Trophoblast cell (in vitro differentiated cells and primary cell): ENCODE measurements around the gene PSMB3.

Source experiments
- DNase-seq, 2 donors: peaks; one replicate each; pipeline ENCODE4 v3.0.0-alpha.2; 2016
- H2AFZ ChIP-seq: 2 replicates; pipeline ENCODE4 v1.6.1; 2013; ENCODE audit warnings: low read length, moderate library complexity, mild to moderate bottlenecking; ENCODE audit not compliant: insufficient read depth, poor library complexity
- H2AK5ac ChIP-seq: 2 replicates; pipeline ENCODE4 v1.6.1; 2013; ENCODE audit warnings: mild to moderate bottlenecking, low read length
- H2BK120ac ChIP-seq: 2 replicates; pipeline ENCODE4 v1.6.1; 2013; ENCODE audit warnings: low read length, mild to moderate bottlenecking, moderate library complexity; ENCODE audit not compliant: insufficient read depth, poor library complexity
- H2BK12ac ChIP-seq: 2 replicates; pipeline ENCODE4 v1.6.1; 2013; ENCODE audit warnings: mild to moderate bottlenecking, low read length, moderate library complexity
- H2BK5ac ChIP-seq: 2 replicates; pipeline ENCODE4 v1.6.1; 2013; ENCODE audit warnings: low read length, low read depth, moderate library complexity, mild to moderate bottlenecking; ENCODE audit not compliant: poor library complexity
- H3K14ac ChIP-seq: 2 replicates; pipeline ENCODE4 v1.6.1; 2013; ENCODE audit warnings: mild to moderate bottlenecking, low read length
- H3K18ac ChIP-seq: 2 replicates; pipeline ENCODE4 v1.6.1; 2013; ENCODE audit warnings: mild to moderate bottlenecking, low read length
- H3K23ac ChIP-seq: 2 replicates; pipeline ENCODE4 v1.6.1; 2013; ENCODE audit warnings: low read length
- H3K27ac ChIP-seq: 2 replicates; pipeline ENCODE4 v1.5.1; 2013; ENCODE audit warnings: low read depth, mild to moderate bottlenecking, inconsistent platforms, low read length, moderate library complexity
- H3K27me3 ChIP-seq: 2 replicates; pipeline ENCODE4 v1.6.1; 2013; ENCODE audit warnings: inconsistent platforms, mild to moderate bottlenecking, low read length, moderate library complexity; ENCODE audit not compliant: insufficient read depth
- H3K36me3 ChIP-seq, 2 experiments: 1 replicate in 1 of 2; 2 replicates in 1 of 2; pipeline ENCODE4 v1.6.1; 2013; ENCODE audit warnings: low read length in 2 of 2, mild to moderate bottlenecking in 2 of 2, moderate library complexity in 1 of 2; ENCODE audit not compliant: insufficient read depth in 2 of 2, control insufficient read depth in 1 of 2
- H3K4ac ChIP-seq: 2 replicates; pipeline ENCODE4 v1.6.1; 2013; ENCODE audit warnings: low read depth, mild to moderate bottlenecking, low read length, moderate library complexity
- H3K4me1 ChIP-seq, 2 experiments: 1 replicate in 1 of 2; 2 replicates in 1 of 2; pipeline ENCODE4 v1.6.1; 2013; ENCODE audit warnings: low read length in 2 of 2, mild to moderate bottlenecking in 2 of 2, moderate library complexity in 1 of 2; ENCODE audit not compliant: insufficient read depth in 2 of 2, control insufficient read depth in 1 of 2
- H3K4me2 ChIP-seq: 2 replicates; pipeline ENCODE4 v1.6.1; 2013; ENCODE audit warnings: inconsistent platforms, mild to moderate bottlenecking, low read length, moderate library complexity
- H3K4me3 ChIP-seq: 2 replicates; pipeline ENCODE4 v1.5.1; 2013; ENCODE audit warnings: mild to moderate bottlenecking, low read depth, low read length, inconsistent platforms
- H3K79me1 ChIP-seq: one replicate; pipeline ENCODE4 v1.6.1; 2013; ENCODE audit warnings: low read length
- H3K79me2 ChIP-seq: 2 replicates; pipeline ENCODE4 v1.6.1; 2013; ENCODE audit warnings: low read length, mild to moderate bottlenecking; ENCODE audit not compliant: control insufficient read depth, insufficient read depth, poor library complexity
- H3K9ac ChIP-seq: 2 replicates; pipeline ENCODE4 v1.6.1; 2013; ENCODE audit warnings: mild to moderate bottlenecking, low read length
- H3K9me3 ChIP-seq: 2 replicates; pipeline ENCODE4 v1.6.1; 2013; ENCODE audit warnings: low read depth, mild to moderate bottlenecking, control low read depth, inconsistent platforms, low read length; ENCODE audit not compliant: insufficient read depth
- H4K12ac ChIP-seq: 2 replicates; pipeline ENCODE4 v1.6.1; 2013; ENCODE audit warnings: low read depth, mild to moderate bottlenecking, low read length, moderate library complexity
- H4K8ac ChIP-seq: 2 replicates; pipeline ENCODE4 v1.6.1; 2013; ENCODE audit warnings: low read depth, mild to moderate bottlenecking, low read length, moderate library complexity
- H4K91ac ChIP-seq: one replicate; pipeline ENCODE4 v1.6.1; 2013; ENCODE audit warnings: low read depth, mild to moderate bottlenecking, low read length, moderate library complexity
- WGBS: extraction: QIAGEN DNeasy Blood & Tissue Kit; methylation state at CpG from one replicate; pipeline ENCODE4 v1.1.7; 2013; ENCODE audit warnings: missing lambda C conversion rate; ENCODE audit not compliant: insufficient read length, insufficient coverage; ENCODE audit errors: extremely low coverage; 5-methylcytosine and 5-hydroxymethylcytosine counted together

PSMB3 gene

DNA sequence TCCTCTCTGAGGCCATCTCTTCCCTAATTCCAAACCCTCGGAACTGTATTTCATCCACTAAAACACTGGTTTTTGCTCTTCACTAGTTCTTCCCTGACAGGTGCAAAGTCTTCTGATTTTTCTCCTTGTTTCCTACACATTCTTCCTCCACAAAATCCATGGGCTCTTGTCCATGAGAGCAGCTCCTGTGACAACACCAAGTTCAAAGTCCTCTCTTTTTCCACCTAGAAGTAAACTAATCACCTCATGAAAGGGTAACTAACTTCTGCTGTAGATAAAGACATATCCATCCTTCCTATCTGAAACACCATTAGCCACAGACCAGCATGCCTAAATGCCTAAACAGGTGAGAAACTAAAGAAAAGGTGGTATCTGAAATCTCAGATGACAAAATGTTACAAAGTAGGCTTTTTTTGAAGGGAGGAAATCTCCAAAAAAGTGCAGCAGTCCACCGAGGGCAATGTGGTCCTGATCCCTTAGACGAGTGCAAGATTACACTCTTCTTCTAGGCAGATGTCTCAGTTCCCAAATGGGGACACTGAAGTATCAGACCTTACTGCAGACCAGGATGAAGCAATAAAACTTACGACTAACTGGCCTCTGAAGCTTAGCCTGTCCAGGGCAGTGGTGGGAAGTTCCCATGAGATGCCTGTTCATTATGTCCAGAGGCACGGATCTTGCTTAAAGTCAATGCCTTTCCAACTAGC lies 44.1 kb downstream of the PSMB3 start:
- Histone ChIP-seq H3K9ac (no peak overlapping the region), H3K27me3 (no peaks in the 10 kb centered on the region), H3K36me3 (peaks cover 2 to 8% of the 10 kb centered on the region in 2 experiments), H4K8ac (no peak overlapping the region), H2AK5ac (no peak overlapping the region), H3K9me3 (no peaks in the 10 kb centered on the region), H3K79me1 (peaks cover 9% of the 10 kb centered on the region), H3K4ac (no peak overlapping the region), H2BK5ac (no peak overlapping the region), H3K4me3 (no peak overlapping the region), H2BK120ac (no peak overlapping the region), H3K79me2 (peaks cover 11% of the 10 kb centered on the region), H4K12ac (no peak overlapping the region), H3K23ac (no peak overlapping the region), H3K4me2 (no peak overlapping the region), H4K91ac (no peak overlapping the region), H3K18ac (no peak overlapping the region), H3K27ac (no peak overlapping the region), H3K14ac (no peak overlapping the region), H3K4me1 (peaks cover 0 to 10% of the 10 kb centered on the region in 2 experiments), H2BK12ac (no peak overlapping the region), H2AFZ (no peak overlapping the region)
- DNase-seq = no peak
- no CpG with 5 or more reads among the region's 5 CpGs for WGBS

DNA sequence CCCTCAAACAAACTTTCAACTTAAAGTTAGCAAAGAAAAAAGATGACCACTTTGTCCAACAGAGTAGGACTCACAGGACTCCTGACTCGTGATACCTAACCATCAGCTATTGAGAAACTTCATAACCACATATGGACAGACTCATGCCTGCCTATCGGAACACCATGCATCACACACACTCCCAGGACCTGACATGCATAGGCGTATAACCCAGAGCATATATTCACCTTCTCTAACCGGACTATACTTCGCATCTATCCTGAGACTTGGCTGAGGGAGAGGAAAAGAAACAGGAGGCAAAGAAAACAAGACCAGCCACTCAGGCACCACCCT lies 44.6 kb downstream of the PSMB3 start:
- H4K12ac ChIP-seq = no peak overlapping the region
- WGBS = no CpG with 5 or more reads among the region's 5 CpGs

DNA sequence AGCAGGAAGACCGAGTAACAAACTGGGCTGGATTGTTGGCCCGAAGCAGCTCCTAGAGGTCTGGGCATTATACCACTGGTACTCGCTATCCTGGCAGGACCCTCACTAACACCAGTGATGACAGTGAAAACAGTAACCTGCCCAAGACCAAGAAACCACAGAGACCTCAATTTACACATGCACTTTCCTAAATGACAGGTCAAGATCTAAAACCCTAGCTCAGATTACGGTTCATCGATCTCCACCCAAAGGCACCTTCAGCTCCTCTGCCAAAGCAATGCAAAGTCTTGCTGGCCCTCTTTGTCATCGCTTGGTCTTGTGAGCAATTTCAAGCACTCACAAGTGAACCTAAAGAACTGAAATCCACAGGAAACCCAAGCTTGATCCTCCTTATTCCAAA lies 45.3 kb downstream of the PSMB3 start:
- Histone ChIP-seq H4K91ac (no peak overlapping the region), H3K79me2 (peaks cover 11% of the 10 kb centered on the region), H2AFZ (no peak overlapping the region), H2BK5ac (no peak overlapping the region), H3K23ac (no peak overlapping the region), H3K27ac (no peak overlapping the region), H3K27me3 (no peaks in the 10 kb centered on the region), H3K4ac (peak overlapping the region; percentile 85), H3K4me1 (peaks cover 0 to 10% of the 10 kb centered on the region in 2 experiments), H3K14ac (no peak overlapping the region), H2BK120ac (no peak overlapping the region), H3K9ac (peak overlapping the region; percentile 52), H2AK5ac (no peak overlapping the region), H4K8ac (no peak overlapping the region), H3K36me3 (peaks cover 7 to 14% of the 10 kb centered on the region in 2 experiments), H3K4me3 (no peak overlapping the region), H3K18ac (no peak overlapping the region), H3K9me3 (no peaks in the 10 kb centered on the region), H3K4me2 (peak overlapping the region; percentile 69), H3K79me1 (peaks cover 9% of the 10 kb centered on the region), H2BK12ac (no peak overlapping the region), H4K12ac (no peak overlapping the region)
- WGBS = no CpG with 5 or more reads among the region's 6 CpGs
- no peak for DNase-seq

More for the DNA sequence above, 44.6 kb downstream of the PSMB3 start:
- H3K9ac ChIP-seq = no peak overlapping the region
- H3K79me1 ChIP-seq = peaks cover 9% of the 10 kb centered on the region
- no peak overlapping the region for H2BK5ac ChIP-seq
- peaks cover 0 to 10% of the 10 kb centered on the region in 2 experiments for H3K4me1 ChIP-seq
- H3K27ac ChIP-seq = no peak overlapping the region
- H3K79me2 ChIP-seq = peaks cover 11% of the 10 kb centered on the region
- no peak overlapping the region for H3K14ac ChIP-seq
- no peak overlapping the region for H2AK5ac ChIP-seq
- no peak overlapping the region for H3K18ac ChIP-seq
- H3K4me2 ChIP-seq = no peak overlapping the region
- H3K4me3 ChIP-seq = no peak overlapping the region
- no peaks in the 10 kb centered on the region for H3K9me3 ChIP-seq
- no peak overlapping the region for H2BK120ac ChIP-seq
- H4K91ac ChIP-seq = no peak overlapping the region
- H2BK12ac ChIP-seq = no peak overlapping the region
- no peak for DNase-seq
- no peak overlapping the region for H3K4ac ChIP-seq
- H3K23ac ChIP-seq = no peak overlapping the region
- H4K8ac ChIP-seq = no peak overlapping the region
- no peak overlapping the region for H2AFZ ChIP-seq
- H3K27me3 ChIP-seq = no peaks in the 10 kb centered on the region
- H3K36me3 ChIP-seq = peaks cover 2 to 13% of the 10 kb centered on the region in 2 experiments

DNA sequence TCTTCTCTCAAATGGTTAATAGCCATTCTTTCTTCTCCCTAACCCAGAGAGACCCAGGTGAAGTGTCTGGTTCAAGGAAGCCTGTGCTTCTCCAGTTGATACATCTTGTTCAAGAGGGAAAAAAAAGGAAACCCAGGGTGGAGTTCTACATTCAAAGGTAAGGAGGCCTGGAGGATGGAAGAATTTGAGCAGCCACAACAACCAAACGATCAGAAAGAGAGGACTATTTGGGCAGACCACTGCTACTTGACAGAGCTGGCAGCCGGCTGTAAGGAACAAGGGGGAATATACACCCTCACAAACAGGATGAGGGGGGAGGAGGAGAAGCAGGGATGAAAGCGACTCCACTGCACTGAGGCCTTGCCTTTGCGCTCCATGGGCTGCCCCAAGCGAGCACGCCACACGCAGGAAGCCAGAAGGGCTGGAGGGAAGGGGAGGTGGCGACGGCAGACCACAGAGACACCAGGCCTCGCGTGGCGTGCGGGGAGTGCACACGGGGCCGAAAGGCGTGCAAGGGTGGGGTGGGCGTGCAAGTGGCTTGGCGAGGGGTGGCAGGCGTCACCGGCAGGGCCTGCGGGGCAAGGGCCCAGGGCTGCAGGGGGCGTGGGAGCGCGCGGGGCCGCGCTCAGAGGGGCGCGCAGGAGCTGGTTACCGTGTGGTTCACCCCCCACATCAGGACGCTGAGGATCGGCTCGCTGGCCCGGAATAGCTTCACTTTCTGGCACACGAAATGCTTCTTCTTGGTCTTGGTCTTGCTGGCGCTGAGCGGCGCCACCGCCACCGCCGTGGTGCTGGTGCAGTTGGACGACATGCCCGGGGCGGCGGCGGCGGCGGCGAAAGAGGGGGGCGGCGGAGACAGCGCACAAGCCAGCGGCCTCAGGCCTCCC lies 46.3 kb downstream of the PSMB3 start:
- Histone ChIP-seq H3K4me2 (peak overlapping the region; percentile 69), H4K8ac (peak overlapping the region; percentile 48), H3K79me1 (peaks cover 9% of the 10 kb centered on the region), H3K9me3 (no peaks in the 10 kb centered on the region), H3K4me1 (peaks cover 0 to 10% of the 10 kb centered on the region in 2 experiments), H3K27ac (peak overlapping the region; percentile 70), H3K36me3 (peaks cover 11 to 17% of the 10 kb centered on the region in 2 experiments), H3K79me2 (peaks cover 11% of the 10 kb centered on the region), H4K12ac (peak overlapping the region; percentile 85), H3K4ac (peak overlapping the region; percentile 43), H3K23ac (no peak overlapping the region), H2AK5ac (peak overlapping the region; percentile 28), H4K91ac (peak overlapping the region; percentile 92), H2BK120ac (peak overlapping the region; percentile 57), H2AFZ (peak overlapping the region; percentile 59), H3K9ac (peak overlapping the region; percentile 83), H3K14ac (peak overlapping the region; percentile 87), H3K18ac (peak overlapping the region; percentile 81), H2BK12ac (peak overlapping the region; percentile 8), H3K27me3 (no peaks in the 10 kb centered on the region), H2BK5ac (peak overlapping the region; percentile 44), H3K4me3 (peak overlapping the region; percentile 82)
- no CpG with 5 or more reads among the region's 53 CpGs for WGBS
- DNase-seq = peak; percentile 20 to 27
